Sigmoid colon (tissue), 4 donors: Measurements from ENCODE around the gene CMPK1.

Experiments used
- CTCF ChIP-seq, 4 experiments: fragments of 450-650 bp in 3 of 4; fragments of 200-600 bp in 1 of 4; IDR thresholded peaks; one replicate each; pipeline ENCODE4 v1.5.1; 2016 to 2019; ENCODE audit warnings: antibody characterized with exemption in 4 of 4, mild to moderate bottlenecking in 3 of 4, moderate library complexity in 2 of 4
- POLR2AphosphoS5 ChIP-seq, 4 donors: sonication (generic); formaldehyde crosslinking; IDR thresholded peaks; one replicate each; pipeline ENCODE4 v1.6.1; 2017; ENCODE audit warnings: antibody characterized with exemption in 4 of 4

- TF ChIP-seq CTCF (IDR thresholded peaks at IDR 0.05) (no peak), POLR2AphosphoS5 (IDR thresholded peaks at IDR 0.05) (no peak)
Measured at GRCh38 chr1:47390843-47391242, 57.3 kb downstream of the CMPK1 start.
